Osteoblast (primary cell): ENCODE data around the gene EEF2. TPM values are rescaled to one million over a fixed set of nuclear protein-coding genes. Genes with fewer than 3 reads are reported as not detected.

ENCODE experiments used
- DNase-seq: peaks from one replicate; pipeline ENCODE4 v3.0.0; 2011; ENCODE audit warnings: low spot score, mixed read lengths; ENCODE audit not compliant: insufficient read length; ENCODE audit errors: missing footprints
- H2AFZ ChIP-seq: 2 replicates; pipeline ENCODE4 v1.6.0; 2011; ENCODE audit warnings: mild to moderate bottlenecking, low read length
- H3K27ac ChIP-seq: 2 replicates; pipeline ENCODE4 v1.5.1; 2011; ENCODE audit warnings: mild to moderate bottlenecking, low read depth, low read length, moderate library complexity
- H3K27me3 ChIP-seq: 2 replicates; pipeline ENCODE4 v1.6.0; 2012; ENCODE audit warnings: mild to moderate bottlenecking, control low read depth, inconsistent platforms, low read length, moderate library complexity; ENCODE audit not compliant: insufficient read depth
- H3K36me3 ChIP-seq: 2 replicates; pipeline ENCODE4 v1.5.1; 2011; ENCODE audit warnings: mild to moderate bottlenecking, low read length, control low read depth, moderate library complexity; ENCODE audit not compliant: insufficient read depth
- H3K4me1 ChIP-seq: 2 replicates; pipeline ENCODE4 v1.5.1; 2011; ENCODE audit warnings: mild to moderate bottlenecking, low read length, control low read depth, moderate library complexity; ENCODE audit not compliant: insufficient read depth
- H3K4me2 ChIP-seq: 2 replicates; pipeline ENCODE4 v1.6.0; 2011; ENCODE audit warnings: mild to moderate bottlenecking, low read length; ENCODE audit not compliant: insufficient read depth
- H3K4me3 ChIP-seq: fragments of 200-600 bp; sonication (generic); 3 replicates; pipeline ENCODE4 v1.5.1; 2012; ENCODE audit warnings: mild to moderate bottlenecking, low read length, inconsistent platforms; ENCODE audit not compliant: insufficient read depth
- H3K79me2 ChIP-seq: 2 replicates; pipeline ENCODE4 v1.6.0; 2012; ENCODE audit warnings: mild to moderate bottlenecking, low read length, control low read depth, inconsistent platforms; ENCODE audit not compliant: insufficient read depth
- H3K9me3 ChIP-seq: 2 replicates; pipeline ENCODE4 v1.5.1; 2011; ENCODE audit warnings: low read depth, low read length, control low read depth
- H4K20me1 ChIP-seq: 2 replicates; pipeline ENCODE4 v1.6.0; 2012; ENCODE audit warnings: mild to moderate bottlenecking, low read length, control low read depth; ENCODE audit not compliant: insufficient read depth
- total RNA-seq: library from RNA; depleted of rRNA; stranded (reverse); fragments of >200 nt; gene quantifications from 2 replicates; pipeline ENCODE4 v1.2.3, GENCODE V29; 2012
- TF ChIP-seq, protein P1 (sequence below): IDR thresholded peaks from 2 replicates; pipeline ENCODE4 v1.5.1; 2011; ENCODE audit warnings: mild to moderate bottlenecking, low read depth, low read length, moderate library complexity; ENCODE audit errors: extremely low read depth

Gene EEF2
- total RNA-seq, 1 donor: 2,968 TPM

- Histone ChIP-seq H4K20me1 (peaks cover 59% of the 10 kb centered on the region), H3K79me2 (peaks cover 88% of the 10 kb centered on the region), H2AFZ (no peak overlapping the region), H3K27ac (no peak overlapping the region), H3K4me3 (no peak overlapping the region), H3K9me3 (no peaks in the 10 kb centered on the region), H3K36me3 (peaks cover 23% of the 10 kb centered on the region), H3K4me1 (no peaks in the 10 kb centered on the region), H3K27me3 (no peaks in the 10 kb centered on the region), H3K4me2 (no peak overlapping the region)
- DNase-seq: peak; percentile 74
- TF ChIP-seq, protein P1, sequence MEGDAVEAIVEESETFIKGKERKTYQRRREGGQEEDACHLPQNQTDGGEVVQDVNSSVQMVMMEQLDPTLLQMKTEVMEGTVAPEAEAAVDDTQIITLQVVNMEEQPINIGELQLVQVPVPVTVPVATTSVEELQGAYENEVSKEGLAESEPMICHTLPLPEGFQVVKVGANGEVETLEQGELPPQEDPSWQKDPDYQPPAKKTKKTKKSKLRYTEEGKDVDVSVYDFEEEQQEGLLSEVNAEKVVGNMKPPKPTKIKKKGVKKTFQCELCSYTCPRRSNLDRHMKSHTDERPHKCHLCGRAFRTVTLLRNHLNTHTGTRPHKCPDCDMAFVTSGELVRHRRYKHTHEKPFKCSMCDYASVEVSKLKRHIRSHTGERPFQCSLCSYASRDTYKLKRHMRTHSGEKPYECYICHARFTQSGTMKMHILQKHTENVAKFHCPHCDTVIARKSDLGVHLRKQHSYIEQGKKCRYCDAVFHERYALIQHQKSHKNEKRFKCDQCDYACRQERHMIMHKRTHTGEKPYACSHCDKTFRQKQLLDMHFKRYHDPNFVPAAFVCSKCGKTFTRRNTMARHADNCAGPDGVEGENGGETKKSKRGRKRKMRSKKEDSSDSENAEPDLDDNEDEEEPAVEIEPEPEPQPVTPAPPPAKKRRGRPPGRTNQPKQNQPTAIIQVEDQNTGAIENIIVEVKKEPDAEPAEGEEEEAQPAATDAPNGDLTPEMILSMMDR: no peak
Measured at GRCh38 chr19:4016903-4017638, 31.8 kb upstream of the EEF2 start.

DNA sequence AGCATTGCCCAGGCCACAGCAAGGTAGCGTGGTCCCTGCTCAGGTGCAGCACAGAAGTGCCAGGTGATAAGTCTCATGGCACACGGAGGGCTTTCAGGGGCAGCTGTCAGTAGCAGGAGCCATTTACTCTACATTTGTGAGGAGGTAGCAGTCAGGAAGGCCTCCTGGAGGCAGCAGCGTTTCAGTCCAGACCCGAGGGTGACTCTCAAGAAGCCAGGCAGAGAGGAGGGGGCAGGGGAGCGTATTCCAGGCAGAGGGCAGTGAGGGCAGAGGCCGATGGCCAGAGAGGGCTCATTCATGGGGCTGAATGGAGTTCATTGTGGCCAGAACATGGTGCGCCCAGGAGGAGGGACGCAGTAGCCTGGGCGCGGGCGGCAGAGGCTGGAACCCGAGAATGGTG lies 31.2 kb upstream of the EEF2 start:
- H4K20me1 ChIP-seq: peaks cover 59% of the 10 kb centered on the region
- H3K4me3 ChIP-seq: no peak overlapping the region

GRCh38 chr19:4015705-4016402 lies 30.6 kb upstream of the EEF2 start:
- Histone ChIP-seq H3K4me2 (no peak overlapping the region), H3K27me3 (no peaks in the 10 kb centered on the region), H3K79me2 (peaks cover 88% of the 10 kb centered on the region), H3K27ac (no peak overlapping the region), H4K20me1 (peaks cover 63% of the 10 kb centered on the region), H3K4me3 (no peak overlapping the region), H3K36me3 (peaks cover 27% of the 10 kb centered on the region), H2AFZ (no peak overlapping the region), H3K4me1 (no peaks in the 10 kb centered on the region), H3K9me3 (no peaks in the 10 kb centered on the region)
- TF ChIP-seq, protein P1: no peak
- DNase-seq: peak; percentile 66

More for the DNA sequence above, 31.2 kb upstream of the EEF2 start:
- no peak overlapping the region for H3K4me2 ChIP-seq
- no peaks in the 10 kb centered on the region for H3K4me1 ChIP-seq
- no peak overlapping the region for H2AFZ ChIP-seq
- H3K27ac ChIP-seq: no peak overlapping the region
- peaks cover 25% of the 10 kb centered on the region for H3K36me3 ChIP-seq
- TF ChIP-seq, protein P1: no peak
- H3K27me3 ChIP-seq: no peaks in the 10 kb centered on the region
- H3K79me2 ChIP-seq: peaks cover 88% of the 10 kb centered on the region
- no peaks in the 10 kb centered on the region for H3K9me3 ChIP-seq
- DNase-seq: peak; percentile 82
